Astrocyte (in vitro differentiated cells and primary cell): ENCODE data around the gene CIB4. TPM values are rescaled to one million over a fixed set of nuclear protein-coding genes. Genes with fewer than 3 reads are reported as not detected.

Experiments
- DNase-seq: peaks from one replicate; pipeline ENCODE4 v3.0.0-alpha.2; 2010; ENCODE audit warnings: low read depth
- FAIRE-seq: peaks from 2 replicates; lab custom pipeline; 2011; peaks lifted over from hg19 to GRCh38; lab: Jason Lieb, UNC
- H2AFZ ChIP-seq: 2 replicates; pipeline ENCODE4 v1.6.0; 2012; ENCODE audit warnings: low read depth, low read length, inconsistent platforms
- H3K27ac ChIP-seq: 2 replicates; pipeline ENCODE4 v1.5.1; 2011; ENCODE audit warnings: low read depth, low read length, inconsistent platforms
- H3K27me3 ChIP-seq: 2 replicates; pipeline ENCODE4 v1.6.0; 2011; ENCODE audit warnings: low read length, inconsistent platforms; ENCODE audit not compliant: insufficient read depth
- H3K36me3 ChIP-seq: 2 replicates; pipeline ENCODE4 v1.5.1; 2011; ENCODE audit warnings: low read length, inconsistent platforms; ENCODE audit not compliant: insufficient read depth
- H3K4me1 ChIP-seq: 2 replicates; pipeline ENCODE4 v1.5.1; 2011; ENCODE audit warnings: low read length, inconsistent platforms; ENCODE audit not compliant: insufficient read depth
- H3K4me2 ChIP-seq: 2 replicates; pipeline ENCODE4 v1.6.0; 2012; ENCODE audit warnings: low read length, inconsistent platforms
- H3K4me3 ChIP-seq: 2 replicates; pipeline ENCODE4 v1.5.1; 2011; ENCODE audit warnings: low read depth, mild to moderate bottlenecking, low read length, inconsistent platforms; ENCODE audit not compliant: insufficient read depth
- H3K79me2 ChIP-seq: 2 replicates; pipeline ENCODE4 v1.6.0; 2012; ENCODE audit warnings: mild to moderate bottlenecking, low read length, inconsistent platforms; ENCODE audit not compliant: insufficient read depth
- H3K9ac ChIP-seq: 2 replicates; pipeline ENCODE4 v1.6.0; 2012; ENCODE audit warnings: mild to moderate bottlenecking, low read length, inconsistent platforms
- H3K9me3 ChIP-seq: 2 replicates; pipeline ENCODE4 v1.5.1; 2012; ENCODE audit warnings: low read depth, mild to moderate bottlenecking, low read length, inconsistent platforms; ENCODE audit not compliant: insufficient read depth
- H4K20me1 ChIP-seq: 2 replicates; pipeline ENCODE4 v1.6.0; 2012; ENCODE audit warnings: low read length, inconsistent platforms; ENCODE audit not compliant: insufficient read depth
- H3K27ac Mint-ChIP-seq: one replicate; pipeline ENCODE4 v1.8.0; 2021; ENCODE audit warnings: mild to moderate bottlenecking, mixed read lengths; ENCODE audit not compliant: unreplicated experiment
- H3K27me3 Mint-ChIP-seq: one replicate; pipeline ENCODE4 v1.8.0; 2021; ENCODE audit warnings: low read depth, mixed read lengths; ENCODE audit not compliant: unreplicated experiment
- H3K36me3 Mint-ChIP-seq: one replicate; pipeline ENCODE4 v1.8.0; 2021; ENCODE audit warnings: low read depth, mixed read lengths; ENCODE audit not compliant: unreplicated experiment
- H3K4me1 Mint-ChIP-seq: one replicate; pipeline ENCODE4 v1.8.0; 2021; ENCODE audit warnings: low read depth, mixed read lengths; ENCODE audit not compliant: unreplicated experiment
- H3K4me3 Mint-ChIP-seq: one replicate; pipeline ENCODE4 v1.8.0; 2021; ENCODE audit warnings: mild to moderate bottlenecking, moderate library complexity, mixed read lengths; ENCODE audit not compliant: unreplicated experiment
- H3K9me3 Mint-ChIP-seq: one replicate; pipeline ENCODE4 v1.8.0; 2021; ENCODE audit warnings: mild to moderate bottlenecking, mixed read lengths; ENCODE audit not compliant: unreplicated experiment
- EZH2 ChIP-seq: IDR thresholded peaks from 2 replicates; pipeline ENCODE4 v1.6.1; 2012; ENCODE audit warnings: mild to moderate bottlenecking, low read length, inconsistent platforms; ENCODE audit not compliant: insufficient read depth
- total RNA-seq: library from RNA; stranded (reverse); gene quantifications from 2 replicates; pipeline ENCODE4 v1.2.1, GENCODE V29; 2021
- TF ChIP-seq, protein P1 (sequence below): IDR thresholded peaks from 2 replicates; pipeline ENCODE4 v1.5.1; 2011; ENCODE audit warnings: low read depth, mild to moderate bottlenecking, inconsistent platforms, low read length, moderate library complexity; ENCODE audit not compliant: insufficient read depth

CIB4 gene
- total RNA-seq, 1 donor from 2014 or later: not detected

DNA sequence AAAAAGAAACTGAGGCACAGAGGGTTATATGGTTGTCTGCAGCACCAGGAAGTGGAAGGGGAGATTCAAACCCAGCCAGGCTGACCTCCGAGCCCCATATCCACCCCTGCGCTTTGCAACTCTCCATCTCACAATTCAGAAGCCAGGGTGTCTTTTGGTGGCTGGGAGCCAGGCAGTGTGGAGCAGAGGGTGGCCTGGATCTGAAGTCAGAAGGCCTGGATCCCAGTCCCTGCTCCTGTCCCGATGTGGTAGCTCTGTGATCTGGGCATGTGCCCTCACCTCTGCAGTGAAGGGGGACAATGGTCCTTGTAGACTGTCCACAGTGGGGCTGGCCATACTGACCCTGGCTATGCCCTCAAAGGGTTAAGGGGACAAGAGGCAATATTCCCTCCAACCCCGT is 57.0 kb downstream of the CIB4 start:
- Histone ChIP-seq H3K9ac (no peak overlapping the region), H3K4me3 (no peak overlapping the region), H3K4me2 (no peak overlapping the region), H3K9me3 (no peaks in the 10 kb centered on the region), H3K79me2 (no peaks in the 10 kb centered on the region), H3K27ac (no peak overlapping the region), H3K36me3 (no peaks in the 10 kb centered on the region), H2AFZ (no peak overlapping the region), H3K4me1 (no peaks in the 10 kb centered on the region), H4K20me1 (no peaks in the 10 kb centered on the region), H3K27me3 (peaks cover 54% of the 10 kb centered on the region)
- Mint-ChIP-seq H3K9me3 (no peaks in the 10 kb centered on the region), H3K27me3 (peaks cover 70% of the 10 kb centered on the region), H3K27ac (no peak overlapping the region), H3K4me3 (no peak overlapping the region), H3K4me1 (no peaks in the 10 kb centered on the region), H3K36me3 (no peaks in the 10 kb centered on the region)
- no peak for TF ChIP-seq EZH2
- TF ChIP-seq, protein P1, sequence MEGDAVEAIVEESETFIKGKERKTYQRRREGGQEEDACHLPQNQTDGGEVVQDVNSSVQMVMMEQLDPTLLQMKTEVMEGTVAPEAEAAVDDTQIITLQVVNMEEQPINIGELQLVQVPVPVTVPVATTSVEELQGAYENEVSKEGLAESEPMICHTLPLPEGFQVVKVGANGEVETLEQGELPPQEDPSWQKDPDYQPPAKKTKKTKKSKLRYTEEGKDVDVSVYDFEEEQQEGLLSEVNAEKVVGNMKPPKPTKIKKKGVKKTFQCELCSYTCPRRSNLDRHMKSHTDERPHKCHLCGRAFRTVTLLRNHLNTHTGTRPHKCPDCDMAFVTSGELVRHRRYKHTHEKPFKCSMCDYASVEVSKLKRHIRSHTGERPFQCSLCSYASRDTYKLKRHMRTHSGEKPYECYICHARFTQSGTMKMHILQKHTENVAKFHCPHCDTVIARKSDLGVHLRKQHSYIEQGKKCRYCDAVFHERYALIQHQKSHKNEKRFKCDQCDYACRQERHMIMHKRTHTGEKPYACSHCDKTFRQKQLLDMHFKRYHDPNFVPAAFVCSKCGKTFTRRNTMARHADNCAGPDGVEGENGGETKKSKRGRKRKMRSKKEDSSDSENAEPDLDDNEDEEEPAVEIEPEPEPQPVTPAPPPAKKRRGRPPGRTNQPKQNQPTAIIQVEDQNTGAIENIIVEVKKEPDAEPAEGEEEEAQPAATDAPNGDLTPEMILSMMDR: no peak
- DNase-seq (no peak), FAIRE-seq (no peak)

DNA sequence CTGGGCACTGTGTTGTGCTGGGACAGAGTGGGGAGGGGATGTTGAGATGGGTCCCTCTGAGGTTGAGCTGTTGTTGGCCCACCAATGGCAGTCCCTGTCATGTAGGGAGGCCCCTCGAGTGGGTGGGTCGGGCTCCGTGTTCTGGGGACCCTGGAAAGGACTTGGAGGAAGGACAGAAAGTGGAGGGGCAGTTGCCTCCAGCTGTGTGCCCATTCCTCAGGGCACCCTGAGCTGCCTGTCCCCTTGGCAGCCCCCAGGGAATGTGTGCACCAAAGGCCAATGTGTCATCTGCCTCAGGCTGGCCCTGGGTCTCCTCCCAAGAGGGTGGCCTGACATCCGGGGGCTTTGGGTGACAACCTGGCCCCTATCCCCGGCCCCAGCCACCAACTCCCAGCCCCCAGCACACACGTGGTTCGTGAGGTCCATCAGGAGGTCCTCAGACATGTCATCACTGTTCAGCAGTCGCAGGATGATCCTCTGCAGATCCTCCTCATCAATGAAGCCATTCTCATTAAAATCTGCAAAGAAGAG is 57.7 kb downstream of the CIB4 start:
- Histone ChIP-seq H2AFZ (no peak overlapping the region), H3K4me1 (no peaks in the 10 kb centered on the region), H3K27me3 (peaks cover 58% of the 10 kb centered on the region), H4K20me1 (no peaks in the 10 kb centered on the region), H3K4me2 (no peak overlapping the region), H3K27ac (no peak overlapping the region), H3K36me3 (no peaks in the 10 kb centered on the region), H3K79me2 (no peaks in the 10 kb centered on the region), H3K9ac (no peak overlapping the region), H3K4me3 (no peak overlapping the region), H3K9me3 (no peaks in the 10 kb centered on the region)
- H3K27me3 Mint-ChIP-seq: peaks cover 72% of the 10 kb centered on the region
- no peak for TF ChIP-seq EZH2
- TF ChIP-seq, protein P1: no peak
- no peak overlapping the region for H3K27ac Mint-ChIP-seq
- H3K4me3 Mint-ChIP-seq: no peak overlapping the region
- H3K36me3 Mint-ChIP-seq: no peaks in the 10 kb centered on the region
- no peak for DNase-seq
- H3K9me3 Mint-ChIP-seq: no peaks in the 10 kb centered on the region
- FAIRE-seq: no peak
- H3K4me1 Mint-ChIP-seq: no peaks in the 10 kb centered on the region

- Mint-ChIP-seq H3K4me1 (no peaks in the 10 kb centered on the region), H3K36me3 (no peaks in the 10 kb centered on the region), H3K27me3 (peaks cover 74% of the 10 kb centered on the region), H3K27ac (no peak overlapping the region), H3K9me3 (no peaks in the 10 kb centered on the region), H3K4me3 (no peak overlapping the region)
- H3K4me1 ChIP-seq: no peaks in the 10 kb centered on the region
- H4K20me1 ChIP-seq: no peaks in the 10 kb centered on the region
- H3K79me2 ChIP-seq: no peaks in the 10 kb centered on the region
- no peaks in the 10 kb centered on the region for H3K9me3 ChIP-seq
- peaks cover 61% of the 10 kb centered on the region for H3K27me3 ChIP-seq
- no peak overlapping the region for H3K4me2 ChIP-seq
- H3K27ac ChIP-seq: no peak overlapping the region
- FAIRE-seq (no peak), DNase-seq (no peak)
- H2AFZ ChIP-seq: no peak overlapping the region
- no peaks in the 10 kb centered on the region for H3K36me3 ChIP-seq
- H3K9ac ChIP-seq: no peak overlapping the region
- no peak overlapping the region for H3K4me3 ChIP-seq
- TF ChIP-seq, protein P1: no peak
- no peak for TF ChIP-seq EZH2
Measured at GRCh38 chr2:26582890-26583289, 58.3 kb downstream of the CIB4 start.
